Cerebellar nuclear complex (tissue), 1 donor: ENCODE data around the gene PDPN.

Source experiments
- DNase-seq, 2 experiments: peaks; one replicate each; lab custom pipeline; 2025; lab: John Stamatoyannopoulos, UW

The PDPN gene

DNA sequence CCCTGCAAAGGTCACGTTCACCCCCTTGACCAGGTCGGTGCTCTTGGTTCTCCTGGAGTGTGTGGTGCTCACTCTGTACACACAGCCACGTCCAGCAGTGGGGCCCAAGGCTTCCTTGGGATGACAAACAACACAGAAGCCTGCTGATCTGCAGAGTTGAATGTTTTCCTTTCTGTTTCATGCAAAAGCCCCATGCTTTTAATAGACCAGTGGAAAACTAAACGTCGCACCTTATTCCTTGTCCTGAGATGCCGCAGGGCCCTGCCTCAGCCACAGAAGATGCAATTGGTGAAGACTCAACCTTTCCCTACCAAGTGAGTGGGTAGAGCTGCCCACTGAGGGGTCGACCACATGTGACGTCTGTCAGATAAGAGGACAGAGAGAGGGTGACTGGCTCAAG is 5.8 kb upstream of the PDPN start:
- no peak for DNase-seq

DNA sequence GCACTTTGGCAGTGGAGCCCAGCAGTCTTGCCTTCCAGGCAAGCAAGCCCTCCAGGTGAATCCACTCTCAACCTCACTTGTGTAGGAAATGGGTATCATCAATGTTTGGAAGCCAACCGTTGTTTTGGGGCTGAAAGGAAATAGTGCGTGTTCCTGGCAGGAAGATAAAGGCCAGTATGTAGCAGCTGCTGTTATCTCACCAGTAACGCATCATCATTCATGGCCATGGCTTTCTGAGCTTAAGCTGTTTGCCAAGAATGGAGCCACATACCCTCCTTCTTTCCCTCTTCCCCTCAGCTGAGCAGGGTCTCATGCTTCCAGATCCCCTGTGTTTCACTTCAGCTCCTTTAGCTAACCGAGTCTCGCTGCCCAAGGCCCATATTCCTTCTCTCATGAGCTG is 2.2 kb upstream of the PDPN start:
- DNase-seq = no peak

DNA sequence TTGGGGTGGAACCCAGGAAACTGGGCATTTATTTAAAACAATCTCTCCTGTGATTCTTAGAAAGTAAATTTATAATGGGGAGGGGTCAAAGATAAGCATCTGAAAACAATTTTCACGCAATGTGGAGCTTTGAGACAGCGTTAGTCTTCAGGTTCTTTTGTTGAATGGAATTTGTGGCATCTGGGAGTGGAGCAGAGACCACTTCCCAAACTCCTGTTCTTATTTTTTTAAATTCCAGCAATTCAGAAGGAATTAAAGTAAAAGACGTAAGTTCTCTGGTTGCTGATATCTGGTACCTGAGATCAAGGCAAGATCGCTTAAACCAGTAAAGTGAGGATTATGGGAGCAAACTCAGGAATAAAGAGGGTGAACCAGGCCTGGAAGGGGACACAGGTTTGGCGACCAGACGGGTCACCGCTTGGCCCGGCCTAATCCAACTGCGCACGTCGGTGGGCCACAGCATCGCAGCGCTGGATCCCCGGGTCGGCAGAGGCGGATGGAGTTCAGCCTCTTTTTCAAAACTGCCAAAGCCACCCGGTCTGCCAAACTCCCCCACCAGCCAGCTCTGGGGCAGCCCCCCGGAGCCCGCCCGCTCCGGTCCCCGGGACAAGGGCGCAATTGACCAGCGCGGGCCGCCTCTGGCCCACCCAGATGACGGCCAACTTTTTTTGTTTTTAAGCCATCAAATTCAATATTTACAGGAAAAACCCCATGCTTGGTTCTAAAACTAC is 754 bp upstream of the PDPN start:
- no peak for DNase-seq

DNA sequence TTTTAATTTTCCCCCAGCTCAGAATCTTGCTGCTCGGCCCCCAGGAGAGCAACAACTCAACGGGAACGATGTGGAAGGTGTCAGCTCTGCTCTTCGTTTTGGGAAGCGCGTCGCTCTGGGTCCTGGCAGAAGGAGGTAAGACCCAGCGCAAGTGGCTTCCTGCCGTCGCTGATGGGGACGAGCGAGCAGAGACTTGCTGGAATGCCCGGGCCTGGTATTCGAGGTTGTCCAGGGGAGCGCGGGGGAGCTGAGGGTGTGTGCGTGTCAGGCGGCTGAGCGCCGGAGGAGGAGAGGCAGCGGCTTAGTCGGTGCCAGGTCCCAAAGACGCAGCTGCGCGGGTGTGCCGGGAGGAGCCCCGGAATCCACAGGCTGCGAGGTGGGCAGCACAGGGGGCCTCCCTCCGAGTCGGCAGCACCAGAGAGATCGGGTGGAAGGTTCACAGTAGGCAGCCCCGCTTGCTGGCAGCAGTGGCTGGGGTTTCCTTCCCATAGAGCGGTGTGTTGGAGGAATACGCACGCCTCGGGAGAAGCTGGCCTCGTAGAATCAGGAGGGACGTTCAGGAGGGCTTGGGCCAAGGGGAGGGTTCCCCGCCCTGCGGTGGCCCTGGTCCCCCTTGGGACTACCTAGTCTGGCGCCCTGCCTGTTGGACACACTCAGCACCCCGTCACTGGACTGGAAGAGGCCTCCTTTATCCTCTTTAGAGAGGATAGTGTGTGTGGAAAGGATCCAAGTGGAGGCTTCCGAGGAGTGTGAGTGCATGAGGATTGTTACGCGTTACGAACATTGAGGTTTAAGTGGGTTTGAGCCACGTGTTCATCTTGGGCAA is 547 bp downstream of the PDPN start:
- no peak for DNase-seq

DNA sequence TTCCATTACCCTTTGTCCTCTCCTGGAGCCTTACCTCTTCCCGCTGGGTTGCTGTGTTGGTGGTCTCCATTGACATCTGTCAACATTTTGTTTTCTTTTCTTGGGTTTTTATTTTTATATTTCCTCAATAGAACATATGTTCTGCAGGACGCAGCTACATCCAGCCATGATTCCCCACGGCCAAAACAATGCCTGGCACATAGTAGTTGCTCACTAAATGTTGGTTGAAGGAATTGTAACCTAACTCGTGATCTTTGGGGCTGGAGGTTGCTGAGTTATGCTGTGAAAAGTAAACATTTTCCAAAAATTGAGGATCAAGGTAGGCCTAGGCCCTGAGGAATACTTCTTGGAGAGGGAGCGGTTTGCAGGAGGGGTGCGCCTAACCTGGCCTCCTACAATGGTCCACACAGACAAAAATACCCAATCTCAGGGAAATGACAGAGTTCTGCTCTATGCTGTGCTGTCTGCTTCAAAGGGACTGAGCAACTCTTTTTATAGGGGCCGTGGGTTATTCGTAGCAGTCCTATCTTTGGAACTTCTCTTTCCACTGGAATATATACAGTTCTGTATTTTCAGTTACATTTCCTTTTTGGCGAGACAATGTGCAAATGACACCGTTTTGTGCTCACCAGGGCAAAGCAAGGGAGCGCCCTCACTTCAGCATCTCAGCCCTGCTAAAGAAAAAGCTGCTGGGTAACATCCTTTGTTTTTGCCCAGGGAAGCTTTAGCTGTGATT is 1.4 kb downstream of the PDPN start:
- DNase-seq = no peak

DNA sequence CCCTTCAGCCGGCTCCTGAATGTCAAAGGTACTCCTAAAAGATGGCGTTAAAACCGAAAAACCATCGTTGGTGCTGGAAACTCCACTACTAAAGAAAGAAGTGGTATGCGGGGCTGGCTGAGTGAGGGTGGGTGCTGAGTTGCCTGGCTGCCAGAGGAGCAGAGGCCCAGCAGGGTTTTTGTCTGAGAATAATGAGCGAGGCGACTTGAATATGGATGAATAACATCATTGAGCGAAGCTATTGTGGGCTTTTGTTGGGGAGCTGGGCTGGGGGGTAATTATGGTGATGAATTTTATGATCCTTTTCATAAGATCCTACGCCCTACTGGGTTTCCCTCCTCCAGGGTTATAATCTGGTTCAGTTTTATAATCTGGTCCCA is 2.0 kb downstream of the PDPN start:
- no peak for DNase-seq

DNA sequence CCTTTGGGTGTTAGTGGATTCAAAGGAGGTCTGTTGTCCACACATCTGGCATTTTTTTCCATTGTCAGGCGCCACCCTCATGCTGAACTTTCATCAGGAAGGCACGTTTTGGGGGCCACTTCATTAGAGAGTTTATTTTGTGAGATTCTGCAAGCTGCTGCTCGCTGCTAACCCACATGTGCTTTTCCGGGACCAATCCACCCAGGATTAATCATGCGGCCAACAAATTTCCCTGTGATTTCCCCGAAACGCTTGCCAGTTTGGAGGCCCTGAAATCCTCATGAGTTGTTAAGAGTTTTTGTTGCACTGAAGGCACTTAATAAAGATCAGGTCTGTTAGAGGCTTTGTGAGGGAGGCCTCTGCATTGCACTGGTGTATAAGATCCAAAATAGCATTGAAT is 2.4 kb downstream of the PDPN start:
- DNase-seq = no peak

DNA sequence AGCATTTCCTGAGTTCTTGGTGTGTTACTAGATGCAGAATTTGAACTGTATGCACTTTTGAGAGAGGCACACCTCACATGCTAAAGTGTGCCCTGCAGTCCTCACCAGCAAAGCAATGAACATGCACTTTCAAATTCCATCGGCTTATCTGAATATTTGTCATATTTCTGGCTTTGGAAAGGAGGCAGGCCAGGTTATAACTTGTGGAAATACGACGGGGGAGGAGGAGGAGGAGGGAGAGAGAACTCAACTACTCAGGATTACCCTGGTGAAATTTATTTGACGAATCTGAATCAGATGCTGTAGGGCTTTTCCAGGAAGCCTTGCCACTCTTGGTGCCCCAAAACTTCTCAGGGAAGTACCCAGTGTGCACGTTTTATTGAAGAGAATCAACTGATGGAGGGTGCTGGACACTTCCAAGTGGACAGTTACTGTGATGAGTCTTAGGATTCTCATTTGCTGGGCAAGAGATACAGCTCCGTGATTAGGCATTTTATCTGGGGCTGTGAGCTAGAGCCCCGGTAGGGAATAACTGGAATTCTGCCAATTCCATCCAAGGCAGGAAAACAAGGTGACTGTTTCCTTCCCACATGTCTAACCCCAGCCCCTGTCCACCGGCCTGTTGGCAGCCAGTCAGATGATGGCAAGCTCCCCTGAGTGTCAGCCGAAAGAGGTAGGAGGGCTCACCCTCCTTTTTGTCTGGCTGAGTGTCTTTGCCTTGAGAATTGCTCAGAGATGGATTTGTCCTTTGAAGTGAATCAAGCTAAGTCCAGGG is 3.8 kb downstream of the PDPN start:
- no peak for DNase-seq

DNA sequence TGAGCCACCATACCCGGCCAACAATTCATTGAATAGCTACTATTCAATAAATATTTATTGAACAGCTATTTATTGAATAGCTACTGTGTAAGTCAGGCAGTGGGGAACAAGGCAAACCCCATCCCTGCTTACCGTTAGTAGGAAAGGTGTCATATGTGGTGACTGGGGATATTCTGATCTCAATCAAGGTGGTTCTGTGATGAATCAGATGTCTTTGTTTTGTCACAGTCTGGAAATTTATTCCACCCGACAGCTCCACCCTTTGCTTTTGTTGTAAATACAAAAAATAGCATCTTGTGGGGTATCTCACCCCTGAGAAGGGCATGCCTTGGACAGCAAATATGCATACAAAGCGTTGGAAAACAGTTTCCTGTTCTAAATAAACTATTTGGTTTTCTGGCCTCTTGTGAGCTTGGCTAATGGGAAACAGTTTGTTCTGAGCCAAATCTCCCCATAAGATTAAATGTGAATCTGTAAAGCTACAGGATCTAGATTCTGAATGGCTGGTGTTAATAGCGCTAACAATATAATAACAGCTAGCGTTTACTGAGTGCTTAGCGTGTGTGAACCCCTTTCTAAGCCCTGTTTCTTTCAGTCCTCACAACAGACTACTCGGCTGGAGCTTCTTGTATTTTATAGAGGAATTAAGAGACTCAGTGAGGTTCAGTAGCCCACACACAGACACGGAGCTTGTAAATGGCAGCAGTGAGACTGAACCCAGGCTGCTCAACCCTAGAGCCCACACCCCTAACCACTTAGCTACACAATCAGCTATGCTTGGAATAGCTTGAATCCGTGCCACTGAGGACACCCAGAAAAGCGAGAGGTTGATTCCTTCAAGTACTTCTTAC is 5.5 kb downstream of the PDPN start:
- no peak for DNase-seq

DNA sequence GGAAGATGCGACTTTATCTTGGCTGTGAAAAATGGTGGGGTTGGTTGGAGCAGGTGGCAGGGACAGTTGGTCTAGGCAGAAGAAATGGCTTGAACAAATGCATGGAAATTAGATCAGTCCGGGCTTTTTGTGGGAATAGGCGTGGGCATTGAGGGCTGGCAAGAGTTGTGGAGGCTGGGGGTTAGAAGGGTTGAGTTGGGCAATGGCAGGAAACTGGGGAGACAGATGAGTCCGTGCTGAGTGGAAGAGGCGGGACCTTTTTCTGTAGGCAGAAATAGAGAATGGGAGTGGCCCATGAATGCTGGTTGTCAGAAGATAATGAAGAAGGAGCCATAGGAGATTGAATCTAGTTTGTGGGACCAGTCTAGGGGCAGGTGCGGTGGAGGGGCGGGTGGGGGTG is 6.9 kb downstream of the PDPN start:
- no peak for DNase-seq

DNA sequence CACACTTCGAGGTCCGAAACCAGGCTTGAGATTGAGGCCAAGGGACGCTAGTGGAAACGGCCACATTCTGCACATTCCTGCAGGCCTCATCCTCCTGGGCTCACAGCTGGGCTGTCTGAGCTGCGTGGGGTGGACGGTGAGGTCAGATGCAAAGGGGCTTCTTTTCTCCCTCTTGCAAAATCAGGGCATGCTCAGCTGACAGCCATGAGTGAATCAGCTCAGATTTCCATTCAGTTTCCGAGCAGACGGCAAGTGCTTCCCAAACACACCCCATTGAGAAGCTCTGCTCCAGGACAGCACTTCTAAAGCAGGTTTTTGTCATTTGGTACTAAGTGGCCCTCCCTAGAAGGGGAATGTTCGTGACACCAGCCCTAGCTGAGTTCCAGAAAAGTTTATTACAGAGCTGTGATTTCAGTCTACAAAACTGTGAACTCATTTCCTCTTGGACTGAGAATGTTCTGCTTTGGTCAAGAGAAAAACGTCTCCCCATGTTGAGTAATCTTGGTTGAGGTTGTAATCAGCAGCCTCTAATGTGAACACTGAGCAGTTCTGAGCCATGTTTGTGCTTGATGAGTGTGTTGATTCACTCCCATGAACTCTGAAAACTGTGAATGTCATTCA is 10.0 kb downstream of the PDPN start:
- DNase-seq = no peak

DNA sequence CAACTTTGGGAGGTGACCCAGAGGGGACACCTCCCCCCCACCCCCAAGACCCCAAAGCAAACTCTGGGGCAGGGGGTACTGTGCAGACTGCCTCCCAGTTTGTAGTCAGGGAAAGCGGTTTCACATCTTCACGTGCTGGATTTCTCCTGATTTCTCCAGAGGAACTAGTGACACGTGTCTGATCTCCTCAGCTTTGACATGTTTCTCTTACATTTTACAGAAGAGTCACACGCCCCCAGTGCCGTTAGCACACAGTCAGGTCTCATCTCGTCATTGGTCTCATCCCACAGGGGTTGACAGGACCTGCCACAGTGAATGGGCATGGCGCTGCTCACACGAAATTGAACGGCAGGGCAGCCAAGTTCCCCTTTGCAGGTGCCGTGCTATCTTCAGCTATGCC is 11.8 kb downstream of the PDPN start:
- DNase-seq = no peak

DNA sequence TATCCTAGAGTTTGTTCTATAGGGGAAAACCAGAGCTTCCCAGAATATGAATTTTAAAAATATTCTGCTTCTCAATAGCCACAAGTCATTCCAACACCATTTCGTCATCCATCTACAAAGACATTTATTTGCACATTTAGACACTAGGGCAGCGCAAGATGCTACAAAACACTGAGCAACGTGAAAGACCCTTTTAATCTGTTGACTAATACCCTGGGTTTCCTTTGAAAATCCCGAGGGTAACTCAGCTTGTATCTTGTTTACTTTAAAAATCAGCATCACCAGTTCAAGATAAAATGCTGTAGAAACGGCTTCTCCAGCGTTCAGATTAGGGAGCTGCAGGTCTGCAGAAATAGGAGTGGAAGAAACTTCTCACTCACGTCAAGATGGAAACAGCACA is 13.5 kb downstream of the PDPN start:
- DNase-seq = no peak

DNA sequence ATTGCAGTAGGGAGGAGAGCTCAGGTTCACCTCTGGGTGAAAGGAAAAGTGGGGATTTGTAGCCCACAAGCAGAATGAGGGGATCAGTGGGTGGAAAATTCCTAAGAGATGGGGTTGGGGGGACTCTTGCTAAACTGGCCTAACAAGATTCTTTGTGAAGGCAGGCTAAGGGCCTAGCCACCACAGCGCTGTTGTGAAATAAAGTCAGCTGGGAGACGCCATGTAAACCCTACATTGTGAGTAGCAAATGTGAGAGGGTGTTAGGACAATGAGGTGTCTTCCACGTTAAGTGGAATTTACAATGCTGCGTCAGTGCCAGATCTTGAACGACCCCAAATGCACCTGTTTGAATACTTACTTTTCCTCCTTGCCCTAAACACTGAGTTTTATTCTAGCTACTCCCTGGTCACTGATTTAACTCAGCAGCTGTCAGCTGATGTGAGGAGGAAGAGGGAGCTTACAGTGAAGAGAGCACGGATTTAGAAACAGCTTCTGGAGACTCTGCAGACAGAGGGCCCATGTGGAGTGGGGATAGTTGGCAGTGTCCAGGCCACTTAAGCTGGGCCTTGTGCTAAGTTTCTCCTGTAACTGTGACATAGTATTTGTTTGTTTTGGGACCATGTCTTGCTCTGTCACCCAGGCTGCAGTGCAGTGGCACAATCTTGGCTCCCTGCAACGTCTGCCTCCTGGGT is 17.3 kb downstream of the PDPN start:
- no peak for DNase-seq

DNA sequence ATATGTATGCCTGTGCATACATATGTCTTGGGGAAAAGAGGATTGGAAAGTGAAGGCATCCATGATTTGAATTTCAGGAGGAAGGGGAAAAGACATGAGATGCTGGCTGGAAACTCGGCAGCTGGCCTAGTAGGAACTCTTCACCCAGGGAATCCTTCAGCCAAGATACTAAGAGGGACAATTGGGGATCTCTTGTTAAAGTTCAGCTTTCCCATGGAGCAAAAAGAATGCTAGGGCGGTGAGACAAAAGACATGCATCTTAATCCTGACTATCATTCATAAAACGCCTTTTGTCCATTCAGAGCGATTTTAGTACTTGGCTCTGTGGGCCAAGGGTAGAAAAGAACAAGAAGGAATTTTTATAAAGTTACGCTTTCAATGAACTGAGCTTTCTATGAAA is 20.5 kb downstream of the PDPN start:
- no peak for DNase-seq

DNA sequence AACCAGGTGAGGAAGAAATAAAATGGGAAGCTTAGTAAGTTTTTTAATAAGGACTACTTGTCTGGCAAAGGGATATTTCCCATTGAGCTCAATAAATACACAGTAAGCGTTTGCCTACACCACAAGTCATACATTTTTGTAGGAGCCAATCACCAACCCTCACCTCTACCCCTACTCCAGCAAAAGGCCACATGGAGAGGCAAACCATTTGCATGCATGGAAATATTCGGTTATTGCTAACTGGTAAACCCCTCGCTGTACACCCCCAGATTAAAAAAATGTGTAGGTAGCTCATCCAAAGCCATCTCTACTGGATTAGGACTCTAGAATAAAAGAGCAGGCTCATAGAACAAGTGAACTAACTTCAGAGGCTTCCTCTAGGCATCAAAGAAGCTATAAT is 21.1 kb downstream of the PDPN start:
- no peak for DNase-seq

DNA sequence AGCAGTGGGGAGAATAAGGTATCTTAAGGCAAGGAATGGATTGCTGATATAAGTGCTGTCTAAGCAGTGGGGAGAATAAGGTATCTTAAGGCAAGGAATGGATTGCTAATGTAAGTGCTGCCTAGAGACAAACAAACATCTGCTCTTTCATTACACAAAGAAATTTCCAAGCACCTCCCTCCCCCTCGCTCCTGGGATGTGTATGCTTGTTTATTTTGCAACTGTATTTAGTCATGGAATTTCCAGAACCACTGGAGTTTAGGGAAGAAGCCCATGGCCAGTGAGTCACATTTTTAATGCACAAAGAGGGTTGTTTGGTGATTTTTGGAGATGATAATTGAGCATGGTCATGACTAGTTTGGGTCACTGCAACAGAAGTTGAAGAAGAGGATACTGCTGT is 21.5 kb downstream of the PDPN start:
- DNase-seq = no peak

DNA sequence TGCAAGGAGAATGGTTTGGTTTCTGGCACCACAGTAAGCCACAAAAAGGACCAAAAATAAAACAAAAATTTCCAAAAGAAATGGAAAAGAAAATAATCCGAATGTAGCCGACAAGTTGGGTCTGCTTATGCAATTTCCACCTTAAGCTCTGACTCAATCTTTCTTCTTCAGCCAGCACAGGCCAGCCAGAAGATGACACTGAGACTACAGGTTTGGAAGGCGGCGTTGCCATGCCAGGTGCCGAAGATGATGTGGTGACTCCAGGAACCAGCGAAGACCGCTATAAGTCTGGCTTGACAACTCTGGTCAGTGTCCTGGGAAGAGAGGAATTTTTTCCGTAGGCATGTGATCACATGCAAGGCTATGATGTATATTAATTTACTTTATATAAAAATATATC is 23.4 kb downstream of the PDPN start:
- no peak for DNase-seq

DNA sequence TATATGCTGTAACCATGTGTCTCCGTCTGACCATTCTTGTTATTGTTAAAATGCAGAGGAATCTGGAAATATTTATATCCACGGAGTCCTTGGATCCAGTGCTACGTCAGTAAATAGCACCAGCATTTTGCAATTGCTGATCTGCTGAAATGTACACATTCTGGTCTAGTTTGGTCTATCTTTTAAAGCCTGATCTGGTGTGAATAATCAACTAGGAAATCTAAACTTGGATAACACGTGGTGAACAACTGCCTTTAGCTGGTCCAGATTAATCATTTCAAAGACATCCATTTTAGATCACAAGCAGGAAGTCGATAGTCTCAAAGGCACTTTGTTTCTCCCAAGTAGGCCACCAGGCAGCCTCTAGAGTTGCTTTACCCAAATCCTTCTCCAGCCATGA is 32.6 kb downstream of the PDPN start:
- DNase-seq = no peak

DNA sequence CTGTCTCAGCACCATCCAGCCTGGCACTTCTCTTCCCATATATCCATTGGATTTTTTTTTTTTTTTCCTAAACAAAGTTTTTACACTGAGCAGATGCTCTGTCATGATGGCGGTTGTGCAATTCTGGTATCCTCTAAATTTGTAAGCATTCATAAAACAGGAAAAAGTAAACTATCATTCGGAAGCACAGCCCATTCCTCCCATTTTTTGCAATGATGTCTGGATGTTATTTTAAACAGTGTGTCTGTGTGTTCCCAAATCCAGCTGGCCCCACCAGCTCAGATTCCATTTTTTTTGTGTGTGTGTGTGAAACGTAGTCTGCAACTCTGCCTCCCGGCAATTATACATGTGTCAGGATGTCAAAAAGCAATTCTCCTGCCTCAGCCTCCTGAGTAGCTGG is 33.5 kb downstream of the PDPN start:
- DNase-seq = no peak
